Adipocyte (in vitro differentiated cells): ENCODE measurements around the gene LRRTM4.

Source experiments
- DNase-seq: peaks from one replicate; pipeline ENCODE4 v3.0.0-alpha.2; 2015; ENCODE audit warnings: low read depth
- H3K27me3 ChIP-seq: replicated peaks from 2 replicates; pipeline ENCODE4 v1.7.0; 2013; ENCODE audit warnings: mild to moderate bottlenecking, low read length, moderate library complexity; ENCODE audit not compliant: control insufficient read depth, insufficient read depth
- H3K36me3 ChIP-seq: 2 replicates; pipeline ENCODE4 v1.7.0; 2013; ENCODE audit warnings: low read length, mild to moderate bottlenecking, moderate library complexity; ENCODE audit not compliant: control insufficient read depth, insufficient read depth, severe bottlenecking
- H3K4me1 ChIP-seq: 2 replicates; pipeline ENCODE4 v1.7.0; 2013; ENCODE audit warnings: mild to moderate bottlenecking, low read length, moderate library complexity; ENCODE audit not compliant: control insufficient read depth, insufficient read depth
- H3K4me3 ChIP-seq: 2 replicates; pipeline ENCODE4 v1.7.0; 2013; ENCODE audit warnings: mild to moderate bottlenecking, low read length, moderate library complexity
- H3K9ac ChIP-seq: 2 replicates; pipeline ENCODE4 v1.7.0; 2013; ENCODE audit warnings: mild to moderate bottlenecking, low read length, moderate library complexity
- H3K9me3 ChIP-seq: 2 replicates; pipeline ENCODE4 v1.7.0; 2013; ENCODE audit warnings: mild to moderate bottlenecking, low read length, moderate library complexity; ENCODE audit not compliant: control insufficient read depth

LRRTM4 gene

GRCh38 chr2:77314721-77315120 lies 207.5 kb downstream of the LRRTM4 start:
- Histone ChIP-seq H3K4me1 (no peaks in the 10 kb centered on the region), H3K27me3 (no peaks in the 10 kb centered on the region), H3K36me3 (no peaks in the 10 kb centered on the region), H3K9me3 (no peaks in the 10 kb centered on the region), H3K9ac (no peak overlapping the region), H3K4me3 (no peak overlapping the region)
- no peak for DNase-seq

GRCh38 chr2:77310416-77310815 lies 211.8 kb downstream of the LRRTM4 start:
- no peak overlapping the region for H3K9ac ChIP-seq
- no peak for DNase-seq
- no peak overlapping the region for H3K4me3 ChIP-seq
- no peaks in the 10 kb centered on the region for H3K4me1 ChIP-seq
- H3K9me3 ChIP-seq: no peaks in the 10 kb centered on the region
- no peaks in the 10 kb centered on the region for H3K36me3 ChIP-seq
- no peaks in the 10 kb centered on the region for H3K27me3 ChIP-seq

- no peak overlapping the region for H3K4me3 ChIP-seq
- no peaks in the 10 kb centered on the region for H3K9me3 ChIP-seq
- no peaks in the 10 kb centered on the region for H3K27me3 ChIP-seq
- no peak for DNase-seq
- no peaks in the 10 kb centered on the region for H3K36me3 ChIP-seq
- no peak overlapping the region for H3K9ac ChIP-seq
- H3K4me1 ChIP-seq: no peaks in the 10 kb centered on the region
These were observed 212.5 kb downstream of the LRRTM4 start for GRCh38 chr2:77309725-77310124.

- H3K4me1 ChIP-seq: no peaks in the 10 kb centered on the region
- no peaks in the 10 kb centered on the region for H3K27me3 ChIP-seq
- DNase-seq: no peak
- no peak overlapping the region for H3K9ac ChIP-seq
- H3K9me3 ChIP-seq: no peaks in the 10 kb centered on the region
- H3K4me3 ChIP-seq: no peak overlapping the region
- no peaks in the 10 kb centered on the region for H3K36me3 ChIP-seq
These were observed 220.7 kb downstream of the LRRTM4 start for GRCh38 chr2:77301441-77301840.

- Histone ChIP-seq H3K9me3 (no peaks in the 10 kb centered on the region), H3K4me3 (no peak overlapping the region), H3K36me3 (no peaks in the 10 kb centered on the region), H3K27me3 (no peaks in the 10 kb centered on the region), H3K4me1 (no peaks in the 10 kb centered on the region), H3K9ac (no peak overlapping the region)
- DNase-seq: no peak
These were observed 225.4 kb downstream of the LRRTM4 start for GRCh38 chr2:77296791-77297190.

GRCh38 chr2:77294474-77294873 lies 227.7 kb downstream of the LRRTM4 start:
- H3K27me3 ChIP-seq: no peaks in the 10 kb centered on the region
- H3K4me1 ChIP-seq: no peaks in the 10 kb centered on the region
- H3K9ac ChIP-seq: no peak overlapping the region
- no peaks in the 10 kb centered on the region for H3K36me3 ChIP-seq
- H3K9me3 ChIP-seq: no peaks in the 10 kb centered on the region
- DNase-seq: no peak
- no peak overlapping the region for H3K4me3 ChIP-seq

GRCh38 chr2:77284353-77284752 lies 237.8 kb downstream of the LRRTM4 start:
- no peaks in the 10 kb centered on the region for H3K36me3 ChIP-seq
- no peak overlapping the region for H3K4me3 ChIP-seq
- H3K9ac ChIP-seq: no peak overlapping the region
- no peaks in the 10 kb centered on the region for H3K27me3 ChIP-seq
- peaks cover 4% of the 10 kb centered on the region for H3K4me1 ChIP-seq
- no peaks in the 10 kb centered on the region for H3K9me3 ChIP-seq
- no peak for DNase-seq

- Histone ChIP-seq H3K9ac (no peak overlapping the region), H3K4me3 (no peak overlapping the region), H3K9me3 (no peaks in the 10 kb centered on the region), H3K27me3 (no peaks in the 10 kb centered on the region), H3K4me1 (no peaks in the 10 kb centered on the region), H3K36me3 (no peaks in the 10 kb centered on the region)
- DNase-seq: no peak
These were observed 250.9 kb downstream of the LRRTM4 start for GRCh38 chr2:77271262-77271661.

GRCh38 chr2:77270433-77270832 lies 251.7 kb downstream of the LRRTM4 start:
- H3K36me3 ChIP-seq: no peaks in the 10 kb centered on the region
- H3K9me3 ChIP-seq: no peaks in the 10 kb centered on the region
- H3K9ac ChIP-seq: no peak overlapping the region
- no peaks in the 10 kb centered on the region for H3K4me1 ChIP-seq
- H3K27me3 ChIP-seq: no peaks in the 10 kb centered on the region
- no peak for DNase-seq
- H3K4me3 ChIP-seq: no peak overlapping the region

- H3K27me3 ChIP-seq: no peaks in the 10 kb centered on the region
- DNase-seq: no peak
- H3K4me1 ChIP-seq: no peaks in the 10 kb centered on the region
- no peak overlapping the region for H3K4me3 ChIP-seq
- H3K9me3 ChIP-seq: no peaks in the 10 kb centered on the region
- H3K36me3 ChIP-seq: no peaks in the 10 kb centered on the region
- no peak overlapping the region for H3K9ac ChIP-seq
These were observed 253.6 kb downstream of the LRRTM4 start for GRCh38 chr2:77268626-77269025.

- H3K9me3 ChIP-seq: no peaks in the 10 kb centered on the region
- no peaks in the 10 kb centered on the region for H3K36me3 ChIP-seq
- H3K4me1 ChIP-seq: peaks cover 5% of the 10 kb centered on the region
- no peak for DNase-seq
- H3K27me3 ChIP-seq: no peaks in the 10 kb centered on the region
- H3K4me3 ChIP-seq: no peak overlapping the region
- H3K9ac ChIP-seq: no peak overlapping the region
These were observed 289.2 kb downstream of the LRRTM4 start for GRCh38 chr2:77232909-77233425.

GRCh38 chr2:77228391-77228790 lies 293.8 kb downstream of the LRRTM4 start:
- H3K4me1 ChIP-seq: peaks cover 5% of the 10 kb centered on the region
- no peaks in the 10 kb centered on the region for H3K36me3 ChIP-seq
- no peak overlapping the region for H3K4me3 ChIP-seq
- no peak overlapping the region for H3K9ac ChIP-seq
- H3K9me3 ChIP-seq: no peaks in the 10 kb centered on the region
- no peak for DNase-seq
- no peaks in the 10 kb centered on the region for H3K27me3 ChIP-seq
